GM18526 (cell line): ENCODE measurements around the gene CACNA1S.

Source experiments
- POLR2A ChIP-seq: IDR thresholded peaks from 3 replicates; pipeline ENCODE4 v1.6.1; 2011; ENCODE audit not compliant: insufficient read length; ENCODE audit errors: extremely low read depth

CACNA1S gene

DNA sequence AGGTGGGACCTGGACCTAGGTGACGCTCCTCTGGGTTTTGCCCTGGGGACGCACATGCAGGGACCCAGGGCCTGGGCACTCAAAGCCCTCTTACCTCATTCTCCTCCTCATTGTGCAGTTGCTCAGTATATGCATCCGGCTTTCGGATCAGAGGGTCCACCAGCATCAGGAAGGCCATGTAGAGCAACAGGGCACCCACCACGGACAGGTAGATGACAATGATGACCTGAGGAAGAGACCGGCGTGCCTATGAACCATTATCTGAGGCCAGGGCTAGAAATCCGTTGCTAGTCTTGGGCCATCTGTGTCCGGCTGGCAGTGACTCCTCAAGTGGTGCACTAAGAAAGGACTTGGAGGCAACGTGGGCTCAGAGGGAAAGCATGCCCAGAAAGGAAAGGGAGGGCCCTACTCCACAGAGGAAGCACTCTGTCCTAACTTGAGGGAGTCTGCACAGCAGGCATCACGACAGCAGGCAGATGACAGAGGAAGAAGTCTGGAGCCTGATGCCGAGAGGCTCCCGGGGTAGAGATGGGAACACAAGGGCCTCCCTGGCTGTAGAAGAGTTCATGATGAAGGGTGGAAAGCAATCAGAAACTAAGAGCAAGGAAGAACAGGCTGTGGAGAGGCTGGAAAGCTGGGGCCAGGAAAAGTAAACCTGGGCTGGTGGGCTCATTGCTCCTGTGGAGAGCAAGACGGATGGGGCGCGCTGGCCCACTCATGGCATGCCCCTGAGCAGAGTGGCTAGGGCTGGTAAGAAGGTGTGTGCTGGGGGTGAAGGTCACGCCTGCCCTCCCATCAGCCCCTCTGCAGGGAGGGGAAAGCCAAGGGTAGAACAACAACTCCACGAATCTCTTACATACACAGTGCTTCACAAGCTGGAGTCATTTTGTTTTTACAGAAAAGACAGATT is 31.8 kb upstream of the CACNA1S start:
- no peak for TF ChIP-seq POLR2A

- TF ChIP-seq POLR2A, result no peak
These were observed 30.9 kb upstream of the CACNA1S start for GRCh38 chr1:201142849-201143725.

- TF ChIP-seq POLR2A, result no peak
These were observed 30.0 kb upstream of the CACNA1S start for GRCh38 chr1:201142011-201142848.

DNA sequence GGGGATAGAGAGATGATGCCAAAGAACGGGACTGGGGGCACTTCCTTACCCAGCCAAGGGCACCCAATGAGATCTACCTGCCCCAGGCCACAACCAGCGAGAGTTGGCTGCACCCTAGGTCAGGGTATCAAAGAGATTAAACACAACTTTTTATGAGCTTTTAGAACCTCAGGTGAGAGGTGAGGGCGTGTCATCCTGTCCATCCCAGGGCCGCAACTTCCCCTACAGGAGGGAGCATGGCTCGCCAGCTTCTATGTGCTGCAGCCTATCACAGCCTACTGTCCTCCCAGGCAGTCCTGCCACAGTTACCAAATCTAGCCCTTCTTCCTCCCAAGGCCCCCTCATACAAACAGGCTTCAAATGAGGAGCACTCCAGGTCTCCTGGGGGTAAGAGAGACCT is 29.2 kb upstream of the CACNA1S start:
- TF ChIP-seq POLR2A, result no peak

DNA sequence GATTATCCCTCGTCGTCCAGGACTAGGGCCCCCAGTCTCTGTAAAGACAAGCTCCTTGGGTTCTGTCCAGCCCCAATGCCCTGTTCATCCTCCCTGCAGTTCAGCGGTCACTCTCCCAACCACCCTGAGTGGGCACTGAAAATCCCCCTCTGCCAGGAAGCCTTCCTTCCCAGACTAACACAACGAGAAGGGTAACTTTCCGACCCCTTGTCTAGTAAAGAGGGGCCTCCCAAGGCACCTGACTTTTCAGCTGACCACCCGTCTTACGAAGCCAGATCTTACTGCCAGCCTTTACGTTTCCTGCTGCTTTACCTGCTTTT is 28.7 kb upstream of the CACNA1S start:
- no peak for TF ChIP-seq POLR2A

DNA sequence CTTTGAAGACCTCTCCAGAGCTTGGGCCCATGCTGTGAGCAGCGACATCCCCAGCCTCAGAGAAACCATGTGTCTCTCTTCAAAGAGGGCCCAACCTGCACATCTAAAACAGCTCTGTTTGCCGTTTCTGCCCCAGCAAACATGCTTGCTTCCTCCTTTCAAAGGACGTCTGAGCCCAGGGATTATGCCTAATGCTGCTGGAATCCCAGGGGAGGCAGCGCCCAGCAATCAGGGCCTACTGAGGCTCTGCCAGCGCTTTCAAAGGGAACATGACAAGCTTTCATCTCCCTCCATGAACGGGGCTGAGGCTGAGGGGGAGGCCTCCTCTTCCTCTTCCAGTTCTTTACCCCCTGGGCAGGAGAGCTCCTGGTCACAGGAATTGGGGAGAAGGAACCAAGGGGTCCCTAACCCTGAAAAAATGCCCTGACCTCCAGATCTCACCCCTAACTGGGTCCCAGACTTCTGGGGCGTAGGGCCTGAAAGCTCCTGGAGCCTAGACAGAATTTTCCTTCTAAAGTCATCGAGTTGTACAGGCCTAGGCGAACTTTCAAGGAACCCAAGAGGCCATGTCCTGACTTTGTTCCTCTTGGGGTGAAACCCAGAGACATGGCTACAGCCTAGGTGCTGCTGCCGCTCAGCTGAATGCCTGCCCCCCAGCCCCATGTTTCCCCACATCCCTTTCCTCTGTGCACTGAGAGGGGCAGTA is 28.2 kb upstream of the CACNA1S start:
- TF ChIP-seq POLR2A, result no peak

GRCh38 chr1:201139756-201140155 is 27.5 kb upstream of the CACNA1S start:
- no peak for TF ChIP-seq POLR2A

DNA sequence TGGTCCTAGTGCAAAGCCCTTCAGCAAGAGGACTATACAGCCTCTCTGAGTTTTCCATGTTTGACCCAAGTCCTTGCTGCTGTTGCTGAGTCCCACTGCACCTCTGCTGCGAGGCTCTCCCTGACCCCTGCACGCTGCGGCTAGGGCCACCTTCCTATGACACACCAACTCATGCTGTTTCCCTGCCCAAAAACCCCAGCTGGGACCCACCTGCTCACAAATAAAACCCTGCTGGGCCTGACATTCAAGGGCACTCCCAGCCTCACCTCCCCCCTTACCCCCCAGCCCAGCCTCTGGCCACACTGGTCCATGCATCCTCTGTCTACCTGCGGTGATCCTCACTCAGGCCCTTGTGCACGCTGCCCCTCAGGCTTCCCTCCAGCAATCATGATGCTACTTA is 27.1 kb upstream of the CACNA1S start:
- no peak for TF ChIP-seq POLR2A

DNA sequence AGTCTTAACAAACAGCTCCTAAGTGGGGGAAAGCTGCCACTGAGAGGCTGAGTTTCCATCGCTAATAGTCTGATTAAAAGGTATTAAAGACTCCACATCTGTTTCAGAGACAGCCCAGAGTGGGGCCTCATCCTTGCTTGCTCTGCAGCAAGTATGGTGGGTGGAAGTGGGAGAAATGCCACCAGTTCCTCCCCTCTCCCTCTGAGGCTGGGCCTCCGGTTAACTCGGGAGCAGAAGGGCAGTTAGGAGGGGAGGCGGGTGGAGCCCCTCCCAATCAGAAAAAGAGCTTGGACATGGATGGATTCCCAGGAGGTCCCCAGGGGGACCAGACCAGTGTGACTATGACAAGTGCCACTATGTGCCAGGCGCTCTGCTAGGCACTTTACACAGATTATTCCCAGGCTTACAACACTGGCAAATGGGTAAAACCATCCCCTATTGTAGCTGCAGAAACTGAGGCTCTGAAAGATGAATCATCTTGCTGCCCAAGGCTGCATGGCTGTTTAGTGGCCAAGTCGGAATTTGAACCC is 26.1 kb upstream of the CACNA1S start:
- no peak for TF ChIP-seq POLR2A

- TF ChIP-seq POLR2A, result no peak
These were observed 25.5 kb upstream of the CACNA1S start for GRCh38 chr1:201137579-201138310.

DNA sequence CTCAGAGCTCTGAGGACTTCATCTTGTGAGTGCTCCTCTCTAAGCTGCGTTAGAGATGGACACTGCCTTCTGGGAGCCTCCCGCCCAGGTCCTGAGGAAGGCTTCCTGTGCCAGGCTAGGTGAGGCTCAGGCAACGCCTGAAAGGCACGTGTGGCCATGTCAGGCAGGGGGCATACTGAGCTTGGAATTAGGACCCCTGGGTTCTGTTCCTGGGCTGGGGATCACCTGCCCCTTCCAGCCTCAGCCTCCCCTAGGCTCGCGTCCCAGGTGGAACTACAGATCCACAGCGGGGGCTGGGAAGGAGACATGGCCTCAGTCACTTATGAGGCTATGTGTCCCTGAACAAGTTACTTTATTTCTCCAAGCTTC is 24.8 kb upstream of the CACNA1S start:
- no peak for TF ChIP-seq POLR2A

- no peak for TF ChIP-seq POLR2A
These were observed 24.3 kb upstream of the CACNA1S start for GRCh38 chr1:201136355-201137023.

DNA sequence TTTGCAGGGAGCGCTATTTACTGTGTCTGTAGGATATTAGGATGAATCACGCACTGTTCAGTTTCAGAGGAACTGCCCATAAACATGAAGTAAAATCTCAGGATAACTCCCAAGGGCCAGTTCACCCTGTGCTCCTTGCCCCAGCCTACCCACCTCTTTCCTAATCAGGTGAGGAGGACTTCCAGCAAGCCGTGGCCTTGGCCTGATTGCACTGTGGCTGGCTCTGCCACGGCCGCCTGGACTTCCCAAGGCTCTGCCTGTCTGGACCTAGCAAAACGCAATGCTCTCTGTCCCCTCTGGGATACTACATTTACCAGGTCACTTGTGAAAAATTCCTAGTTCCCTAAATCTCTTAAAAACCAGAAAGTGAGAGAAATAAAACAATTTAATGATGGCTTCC is 22.2 kb upstream of the CACNA1S start:
- TF ChIP-seq POLR2A, result no peak
